Upper lobe of left lung (tissue), 4 donors: ENCODE measurements around the gene ARTN.

ENCODE experiments used
- CTCF ChIP-seq, 6 experiments: fragments of 450-650 bp in 4 of 6; fragments of 200-600 bp in 2 of 6; sonication (generic) in 2 of 6; IDR thresholded peaks; one replicate each; pipeline ENCODE4 v1.5.1; 2016 to 2019; ENCODE audit warnings: antibody characterized with exemption in 6 of 6
- POLR2A ChIP-seq, 4 donors: fragments of 450-650 bp; IDR thresholded peaks; one replicate each; pipeline ENCODE4 v1.5.1; 2016 to 2017; ENCODE audit warnings: antibody characterized with exemption in 4 of 4, mild to moderate bottlenecking in 2 of 4
- POLR2AphosphoS5 ChIP-seq, 2 donors: sonication (generic); formaldehyde crosslinking; IDR thresholded peaks; one replicate each; pipeline ENCODE4 v1.5.1; 2017; ENCODE audit warnings: antibody characterized with exemption in 2 of 2

GRCh38 chr1:43968348-43968948, 34.8 kb downstream of the ARTN start:
- TF ChIP-seq CTCF (IDR thresholded peaks at IDR 0.05) (no peak), POLR2AphosphoS5 (IDR thresholded peaks at IDR 0.05) (no peak), POLR2A (IDR thresholded peaks at IDR 0.05) (no peak)
